ENCODE results near the gene C4BPA.

The C4BPA gene

DNA sequence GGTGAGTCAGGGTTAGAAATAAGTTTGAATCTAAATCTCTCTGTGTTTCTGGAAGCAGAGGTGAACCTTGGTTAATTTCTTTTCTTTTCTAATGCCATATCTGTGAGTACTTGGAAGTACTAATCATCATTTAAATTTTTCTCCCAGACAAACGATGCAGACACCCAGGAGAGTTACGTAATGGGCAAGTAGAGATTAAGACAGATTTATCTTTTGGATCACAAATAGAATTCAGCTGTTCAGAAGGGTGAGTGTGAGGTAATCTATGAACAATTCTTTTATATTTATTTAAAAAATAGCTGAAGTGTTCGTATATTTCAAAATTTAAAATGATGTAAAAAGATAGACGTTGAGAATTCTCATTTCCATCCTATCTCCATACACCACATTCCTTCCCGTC lies 11.2 kb downstream of the C4BPA start:
- WGBS, 2 experiments (ENCODE audit: insufficient coverage in 2 of 2): no CpG with 5 or more reads among the region's 5 CpGs
- Histone ChIP-seq H3K4me3 (ENCODE audit: extremely low read depth, insufficient read depth, low read length, poor library complexity, severe bottlenecking) (no peak overlapping the region), H3K27ac (ENCODE audit: low read depth, low read length, severe bottlenecking) (no peak overlapping the region), H3K36me3 (ENCODE audit: control insufficient read depth, insufficient read depth, low read length) (no peaks in the 10 kb centered on the region), H3K9me3 (ENCODE audit: control insufficient read depth, low read length) (no peaks in the 10 kb centered on the region), H3K4me1 (ENCODE audit: control insufficient read depth, insufficient read depth, low read length, poor library complexity, severe bottlenecking) (no peaks in the 10 kb centered on the region)

DNA sequence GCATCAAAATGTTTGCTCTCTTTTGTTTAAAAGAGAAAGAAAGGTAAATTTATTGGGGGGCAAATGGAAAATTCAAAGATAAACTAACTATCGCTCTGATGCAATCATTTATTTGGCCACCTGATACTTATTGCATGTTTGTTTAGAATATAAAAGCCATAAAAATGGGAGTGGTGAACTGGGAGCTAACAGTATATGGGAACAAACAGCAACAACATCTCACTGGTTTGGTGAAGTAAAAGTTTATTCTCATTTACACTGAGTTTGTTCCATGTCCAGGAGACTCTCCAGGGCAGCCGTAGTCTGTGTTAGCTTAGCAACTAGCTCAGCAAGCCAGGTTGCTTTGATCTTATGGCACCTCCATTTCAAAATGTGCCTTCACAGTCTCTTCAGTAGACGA lies 20.4 kb downstream of the C4BPA start:
- no peak overlapping the region for H3K27ac ChIP-seq (ENCODE audit: low read depth, low read length, severe bottlenecking)
- H3K9me3 ChIP-seq (ENCODE audit: control insufficient read depth, low read length): peaks cover 3% of the 10 kb centered on the region
- H3K4me3 ChIP-seq (ENCODE audit: extremely low read depth, insufficient read depth, low read length, poor library complexity, severe bottlenecking): no peak overlapping the region
- 86 to 94% methylated on average over 1 to 2 of the region's 3 CpGs for WGBS, 2 experiments (ENCODE audit: insufficient coverage in 2 of 2)
- no peaks in the 10 kb centered on the region for H3K36me3 ChIP-seq (ENCODE audit: control insufficient read depth, insufficient read depth, low read length)
- H3K4me1 ChIP-seq (ENCODE audit: control insufficient read depth, insufficient read depth, low read length, poor library complexity, severe bottlenecking): no peaks in the 10 kb centered on the region

DNA sequence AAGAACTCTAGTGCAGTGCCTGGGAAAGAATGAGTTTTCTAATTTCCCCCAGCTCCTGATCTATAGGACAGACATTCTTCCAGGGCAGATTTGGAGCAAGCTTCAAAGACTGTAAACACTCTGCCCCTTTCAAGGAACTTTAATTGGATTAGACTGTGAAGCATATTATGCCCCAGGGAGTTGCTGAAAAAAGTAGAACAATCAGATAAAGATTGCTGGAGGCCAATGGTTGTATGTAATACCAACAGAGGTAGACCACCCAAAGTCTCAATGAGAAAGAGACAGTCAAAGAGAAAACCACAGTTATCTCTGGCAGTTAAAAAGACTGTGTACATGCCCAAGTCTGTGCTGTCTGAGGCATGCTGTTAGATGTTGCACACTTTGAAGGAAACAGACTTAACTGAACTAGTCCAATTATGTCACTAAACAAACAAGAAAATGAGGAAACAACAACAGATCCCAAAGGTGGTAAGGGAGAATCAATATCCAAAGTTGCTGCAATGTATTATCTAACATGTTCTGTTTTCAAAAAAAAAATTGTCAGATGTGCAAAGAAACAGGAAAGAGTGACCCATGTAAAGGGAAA lies 24.4 kb downstream of the C4BPA start:
- no peaks in the 10 kb centered on the region for H3K36me3 ChIP-seq (ENCODE audit: control insufficient read depth, insufficient read depth, low read length)
- no peak overlapping the region for H3K27ac ChIP-seq (ENCODE audit: low read depth, low read length, severe bottlenecking)
- H3K4me3 ChIP-seq (ENCODE audit: extremely low read depth, insufficient read depth, low read length, poor library complexity, severe bottlenecking): no peak overlapping the region
- H3K9me3 ChIP-seq (ENCODE audit: control insufficient read depth, low read length): peaks cover 11% of the 10 kb centered on the region
- no peaks in the 10 kb centered on the region for H3K4me1 ChIP-seq (ENCODE audit: control insufficient read depth, insufficient read depth, low read length, poor library complexity, severe bottlenecking)

DNA sequence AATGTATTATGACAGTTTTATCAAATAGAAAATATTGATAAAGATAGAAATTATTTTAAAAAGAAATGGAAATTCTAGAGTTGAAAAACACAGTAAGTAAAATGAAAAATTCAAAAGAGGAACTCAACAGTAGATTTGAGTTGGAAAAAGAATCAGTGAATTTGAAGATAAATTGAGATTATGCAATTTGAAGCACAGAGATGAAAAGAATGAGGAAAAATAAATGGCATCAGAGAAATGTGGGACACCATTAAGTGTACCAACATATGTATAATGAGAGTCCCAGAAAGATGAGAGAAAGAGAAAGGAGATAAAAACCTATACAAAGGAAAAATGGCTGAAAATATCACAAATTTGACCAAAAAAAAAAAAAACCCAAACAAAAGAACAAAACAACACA lies 25.0 kb downstream of the C4BPA start:
- Histone ChIP-seq H3K36me3 (ENCODE audit: control insufficient read depth, insufficient read depth, low read length) (no peaks in the 10 kb centered on the region), H3K9me3 (ENCODE audit: control insufficient read depth, low read length) (peaks cover 11% of the 10 kb centered on the region), H3K4me3 (ENCODE audit: extremely low read depth, insufficient read depth, low read length, poor library complexity, severe bottlenecking) (no peak overlapping the region), H3K27ac (ENCODE audit: low read depth, low read length, severe bottlenecking) (no peak overlapping the region), H3K4me1 (ENCODE audit: control insufficient read depth, insufficient read depth, low read length, poor library complexity, severe bottlenecking) (no peaks in the 10 kb centered on the region)

DNA sequence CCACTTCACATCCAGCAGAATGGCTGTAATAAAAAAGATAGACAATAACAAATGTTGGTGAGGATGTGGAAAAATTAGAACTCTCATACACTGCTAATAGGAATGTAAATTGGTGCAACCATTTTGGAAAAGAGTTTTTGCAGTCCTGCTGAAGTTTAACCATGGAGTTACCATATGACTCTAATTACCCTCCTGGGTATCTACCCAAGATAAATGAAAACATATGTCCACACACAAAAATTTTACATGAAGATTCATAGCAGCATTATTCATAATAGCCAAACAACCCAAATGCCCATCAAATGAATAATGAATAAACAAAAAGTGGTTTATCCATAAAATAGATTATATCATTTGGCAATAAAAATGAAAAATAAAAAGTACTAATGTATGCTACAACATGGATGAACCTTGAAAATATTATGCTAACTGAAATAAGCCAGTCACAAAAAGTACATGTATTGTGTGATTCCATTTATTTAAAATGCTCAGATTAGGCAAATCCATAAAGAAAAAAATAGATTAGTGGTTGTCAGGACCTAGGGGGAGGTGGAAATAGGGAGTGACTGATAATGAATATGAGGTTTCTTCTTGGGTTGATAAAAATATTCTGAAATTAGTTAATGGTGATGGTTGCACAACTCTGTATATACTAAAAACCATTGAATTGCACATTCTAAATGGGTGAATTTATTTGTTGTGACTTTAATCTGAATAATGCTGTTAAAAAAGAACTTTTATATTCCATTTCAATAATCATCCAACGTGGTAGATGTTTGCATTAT lies 26.4 kb downstream of the C4BPA start:
- Histone ChIP-seq H3K4me3 (ENCODE audit: extremely low read depth, insufficient read depth, low read length, poor library complexity, severe bottlenecking) (no peak overlapping the region), H3K27ac (ENCODE audit: low read depth, low read length, severe bottlenecking) (no peak overlapping the region), H3K4me1 (ENCODE audit: control insufficient read depth, insufficient read depth, low read length, poor library complexity, severe bottlenecking) (no peaks in the 10 kb centered on the region), H3K36me3 (ENCODE audit: control insufficient read depth, insufficient read depth, low read length) (no peaks in the 10 kb centered on the region), H3K9me3 (ENCODE audit: control insufficient read depth, low read length) (peaks cover 11% of the 10 kb centered on the region)
- WGBS, 2 experiments (ENCODE audit: insufficient coverage in 2 of 2): no CpG with 5 or more reads among the region's 1 CpG

DNA sequence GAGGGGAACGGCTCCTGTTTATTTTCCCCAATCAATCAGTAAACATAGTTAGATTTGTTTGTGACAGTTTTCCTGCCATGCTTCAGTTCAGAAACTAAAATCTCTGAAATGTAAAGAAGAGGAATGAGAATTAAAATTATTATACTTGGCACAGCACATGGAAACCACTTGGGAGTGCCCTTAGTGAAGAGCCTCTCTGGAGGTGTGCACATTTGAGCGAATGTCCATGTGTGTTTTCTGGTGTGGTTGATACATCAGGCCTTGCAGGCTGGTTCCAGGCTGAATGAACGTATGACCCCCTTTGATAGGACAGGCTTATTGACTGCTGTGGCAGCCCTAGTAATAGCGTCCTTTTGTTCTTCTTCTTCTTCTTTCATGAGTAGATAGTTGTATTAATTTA lies 27.1 kb downstream of the C4BPA start:
- H3K4me1 ChIP-seq (ENCODE audit: control insufficient read depth, insufficient read depth, low read length, poor library complexity, severe bottlenecking): no peaks in the 10 kb centered on the region
- H3K36me3 ChIP-seq (ENCODE audit: control insufficient read depth, insufficient read depth, low read length): no peaks in the 10 kb centered on the region
- H3K27ac ChIP-seq (ENCODE audit: low read depth, low read length, severe bottlenecking): no peak overlapping the region
- H3K9me3 ChIP-seq (ENCODE audit: control insufficient read depth, low read length): peaks cover 11% of the 10 kb centered on the region
- WGBS, 2 experiments (ENCODE audit: insufficient coverage in 2 of 2): 83 to 86% methylated on average over 1 of the region's 4 CpGs
- no peak overlapping the region for H3K4me3 ChIP-seq (ENCODE audit: extremely low read depth, insufficient read depth, low read length, poor library complexity, severe bottlenecking)

DNA sequence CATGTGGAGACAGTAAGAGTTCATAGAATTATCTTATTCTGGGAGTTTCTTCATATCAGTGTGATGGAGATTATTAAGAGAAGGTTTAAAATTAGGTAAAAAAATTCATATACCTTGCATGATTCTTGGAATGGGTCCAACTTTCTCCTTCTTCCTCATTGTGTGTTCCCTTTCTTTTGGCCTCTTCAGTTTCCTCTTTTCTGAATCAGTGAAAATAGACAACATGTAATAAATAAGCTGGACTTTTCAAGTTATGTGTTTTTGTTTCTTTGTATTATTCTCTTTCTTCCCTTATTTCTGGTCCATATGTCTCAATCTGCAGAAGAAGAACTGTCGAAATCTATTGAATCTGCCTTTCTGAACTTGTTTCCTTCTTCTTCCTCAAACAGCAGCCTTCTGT lies 30.5 kb downstream of the C4BPA start:
- H3K27ac ChIP-seq (ENCODE audit: low read depth, low read length, severe bottlenecking): no peak overlapping the region
- no peaks in the 10 kb centered on the region for H3K4me1 ChIP-seq (ENCODE audit: control insufficient read depth, insufficient read depth, low read length, poor library complexity, severe bottlenecking)
- H3K36me3 ChIP-seq (ENCODE audit: control insufficient read depth, insufficient read depth, low read length): no peaks in the 10 kb centered on the region
- no peak overlapping the region for H3K4me3 ChIP-seq (ENCODE audit: extremely low read depth, insufficient read depth, low read length, poor library complexity, severe bottlenecking)
- peaks cover 6% of the 10 kb centered on the region for H3K9me3 ChIP-seq (ENCODE audit: control insufficient read depth, low read length)
- 70% methylated on average over 1 of the region's 1 CpG; no CpG with 5 or more reads in 1 of the 2 experiments for WGBS, 2 experiments (ENCODE audit: insufficient coverage in 2 of 2)

DNA sequence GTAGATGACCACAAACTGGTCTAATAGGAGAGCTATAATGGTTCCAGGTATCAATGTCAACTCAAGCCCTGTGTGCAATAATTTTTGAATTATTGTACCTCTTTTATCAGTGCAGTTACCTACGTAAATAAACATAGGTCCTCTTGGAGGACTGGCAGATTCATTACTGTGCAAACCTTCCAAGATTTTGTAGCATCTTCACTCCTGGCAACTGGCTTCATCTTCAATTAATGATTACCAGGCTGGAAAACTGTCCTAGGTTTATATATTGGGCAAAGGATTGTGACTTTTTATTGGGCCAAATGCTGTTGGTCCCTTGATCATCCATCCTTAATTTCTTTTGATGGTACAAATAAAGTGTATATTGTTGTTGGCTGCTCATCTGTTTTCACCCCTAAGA lies 35.6 kb downstream of the C4BPA start:
- 80 to 83% methylated on average over 1 of the region's 1 CpG for WGBS, 2 experiments (ENCODE audit: insufficient coverage in 2 of 2)
- H3K4me3 ChIP-seq (ENCODE audit: extremely low read depth, insufficient read depth, low read length, poor library complexity, severe bottlenecking): no peak overlapping the region
- H3K36me3 ChIP-seq (ENCODE audit: control insufficient read depth, insufficient read depth, low read length): no peaks in the 10 kb centered on the region
- H3K9me3 ChIP-seq (ENCODE audit: control insufficient read depth, low read length): no peaks in the 10 kb centered on the region
- H3K27ac ChIP-seq (ENCODE audit: low read depth, low read length, severe bottlenecking): no peak overlapping the region
- H3K4me1 ChIP-seq (ENCODE audit: control insufficient read depth, insufficient read depth, low read length, poor library complexity, severe bottlenecking): no peaks in the 10 kb centered on the region

DNA sequence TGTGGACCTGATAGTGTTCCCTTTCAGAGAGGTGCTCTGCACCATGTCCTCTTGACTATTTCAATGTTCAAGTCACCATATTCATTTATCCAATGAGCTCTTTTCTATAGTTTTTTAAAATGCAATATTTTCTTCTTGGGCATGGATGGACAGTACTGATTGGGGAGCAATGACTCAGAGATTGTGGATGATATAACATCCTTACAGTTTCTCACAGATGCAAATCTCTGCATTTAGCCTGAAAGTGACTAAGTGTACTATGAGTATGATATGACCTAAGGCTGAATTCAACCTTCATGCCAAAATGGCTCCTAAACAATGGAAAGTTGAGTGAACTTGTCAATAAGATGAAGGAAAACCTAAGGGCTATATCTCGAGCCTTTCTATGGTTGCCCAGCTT lies 36.5 kb downstream of the C4BPA start:
- H3K4me3 ChIP-seq (ENCODE audit: extremely low read depth, insufficient read depth, low read length, poor library complexity, severe bottlenecking): no peak overlapping the region
- no peaks in the 10 kb centered on the region for H3K36me3 ChIP-seq (ENCODE audit: control insufficient read depth, insufficient read depth, low read length)
- WGBS, 2 experiments (ENCODE audit: insufficient coverage in 2 of 2): 73% methylated on average over 1 of the region's 1 CpG; no CpG with 5 or more reads in 1 of the 2 experiments
- H3K4me1 ChIP-seq (ENCODE audit: control insufficient read depth, insufficient read depth, low read length, poor library complexity, severe bottlenecking): no peaks in the 10 kb centered on the region
- H3K9me3 ChIP-seq (ENCODE audit: control insufficient read depth, low read length): no peaks in the 10 kb centered on the region
- H3K27ac ChIP-seq (ENCODE audit: low read depth, low read length, severe bottlenecking): no peak overlapping the region

DNA sequence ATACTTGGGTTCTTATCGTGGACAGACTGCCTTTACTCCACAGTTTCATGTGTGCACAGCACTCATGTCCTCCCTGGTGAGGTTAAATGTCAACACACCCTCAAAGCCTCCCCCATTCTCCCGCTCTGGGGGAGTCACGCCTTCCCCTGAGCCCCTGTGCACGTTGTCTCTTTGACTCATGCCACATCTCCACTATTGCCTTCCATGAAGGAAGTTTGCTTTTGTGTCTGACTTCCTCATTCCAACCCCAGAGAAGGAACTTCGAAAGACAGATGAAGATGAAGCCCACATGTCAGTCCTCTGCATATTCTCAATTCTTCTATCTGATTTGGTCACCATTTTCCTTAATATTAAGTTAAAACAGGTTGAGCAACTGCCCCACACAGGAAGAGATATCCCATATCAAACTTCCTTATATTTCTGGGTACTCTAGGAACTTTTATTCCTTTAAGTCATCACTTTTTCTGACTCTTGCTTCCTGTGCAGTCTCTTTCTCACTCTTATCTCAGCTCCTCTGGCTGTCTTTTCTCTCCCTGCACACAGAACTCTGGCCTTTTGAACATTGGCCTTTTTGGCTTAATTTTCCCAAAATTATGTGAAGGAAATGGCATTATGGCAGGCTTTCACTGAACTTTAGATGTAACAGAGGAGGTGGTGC lies 41.5 kb downstream of the C4BPA start:
- H3K36me3 ChIP-seq (ENCODE audit: control insufficient read depth, insufficient read depth, low read length): no peaks in the 10 kb centered on the region
- no peaks in the 10 kb centered on the region for H3K9me3 ChIP-seq (ENCODE audit: control insufficient read depth, low read length)
- no peak overlapping the region for H3K4me3 ChIP-seq (ENCODE audit: extremely low read depth, insufficient read depth, low read length, poor library complexity, severe bottlenecking)
- H3K4me1 ChIP-seq (ENCODE audit: control insufficient read depth, insufficient read depth, low read length, poor library complexity, severe bottlenecking): no peaks in the 10 kb centered on the region
- H3K27ac ChIP-seq (ENCODE audit: low read depth, low read length, severe bottlenecking): no peak overlapping the region
- 89 to 94% methylated on average over 4 of the region's 5 CpGs for WGBS, 2 experiments (ENCODE audit: insufficient coverage in 2 of 2)

DNA sequence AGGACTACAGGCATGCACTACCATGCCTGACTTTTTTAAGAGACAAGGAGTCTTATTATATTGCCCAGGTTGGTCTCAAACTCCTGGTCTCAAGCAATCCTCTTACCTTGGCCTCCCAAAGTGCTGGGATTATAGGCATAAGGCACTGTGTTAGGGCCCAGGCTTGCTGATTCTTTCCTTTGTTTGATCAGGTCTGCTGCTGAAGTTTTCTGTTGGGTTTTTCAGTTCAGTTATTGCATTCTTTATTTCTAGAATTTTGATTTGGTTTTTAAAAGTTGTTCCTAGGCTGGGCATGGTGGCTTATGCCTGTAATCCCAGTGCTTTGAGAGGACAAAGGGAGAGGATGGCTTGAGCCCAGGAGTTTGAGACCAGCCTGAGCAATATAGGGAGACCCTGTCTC lies 47.9 kb downstream of the C4BPA start:
- H3K4me3 ChIP-seq (ENCODE audit: extremely low read depth, insufficient read depth, low read length, poor library complexity, severe bottlenecking): no peak overlapping the region
- no peaks in the 10 kb centered on the region for H3K4me1 ChIP-seq (ENCODE audit: control insufficient read depth, insufficient read depth, low read length, poor library complexity, severe bottlenecking)
- H3K36me3 ChIP-seq (ENCODE audit: control insufficient read depth, insufficient read depth, low read length): no peaks in the 10 kb centered on the region
- no peak overlapping the region for H3K27ac ChIP-seq (ENCODE audit: low read depth, low read length, severe bottlenecking)
- H3K9me3 ChIP-seq (ENCODE audit: control insufficient read depth, low read length): no peaks in the 10 kb centered on the region

Data from mesodermal cell (in vitro differentiated cells).